ENCODE measurements around the gene PAOX.
"Not testable (repeated sequence)": the region's sequence is repeated elsewhere in the genome, so short reads cannot be mapped to it uniquely, and the experiment has no call there.

The PAOX gene

GRCh38 chr10:133422223-133422806, 43.3 kb downstream of the PAOX start:
- no peaks in the 10 kb centered on the region for H3K9me3 ChIP-seq (ENCODE audit: severe bottlenecking)
- H3K27me3 ChIP-seq (ENCODE audit: insufficient read depth, poor library complexity, severe bottlenecking): peaks cover 10% of the 10 kb centered on the region
- no peak for TF ChIP-seq CTCF (IDR thresholded peaks at IDR 0.05; ENCODE audit: poor library complexity, severe bottlenecking)
- H3K36me3 ChIP-seq (ENCODE audit: low read depth): peaks cover 7% of the 10 kb centered on the region
- DNase-seq (ENCODE audit: low spot score) (peak; percentile 29), ATAC-seq (ENCODE audit: low read depth) (no peak)
- H3K27ac ChIP-seq (ENCODE audit: poor library complexity, severe bottlenecking): no peak overlapping the region
- H3K4me3 ChIP-seq (ENCODE audit: severe bottlenecking): no peak overlapping the region
- H3K4me1 ChIP-seq (ENCODE audit: insufficient read depth, poor library complexity, severe bottlenecking): no peaks in the 10 kb centered on the region

- no peaks in the 10 kb centered on the region for H3K9me3 ChIP-seq (ENCODE audit: severe bottlenecking)
- H3K36me3 ChIP-seq (ENCODE audit: low read depth): peaks cover 1% of the 10 kb centered on the region
- DNase-seq (ENCODE audit: low spot score): no peak
- peak; percentile 20; the same call in 2 of the 3 replicates for ATAC-seq (ENCODE audit: low read depth)
- no peaks in the 10 kb centered on the region for H3K4me1 ChIP-seq (ENCODE audit: insufficient read depth, poor library complexity, severe bottlenecking)
- no peak for TF ChIP-seq CTCF (IDR thresholded peaks at IDR 0.05; ENCODE audit: poor library complexity, severe bottlenecking)
- no peak overlapping the region for H3K27ac ChIP-seq (ENCODE audit: poor library complexity, severe bottlenecking)
- no peak overlapping the region for H3K4me3 ChIP-seq (ENCODE audit: severe bottlenecking)
- peaks cover 10% of the 10 kb centered on the region for H3K27me3 ChIP-seq (ENCODE audit: insufficient read depth, poor library complexity, severe bottlenecking)
These were observed 44.0 kb downstream of the PAOX start for GRCh38 chr10:133422807-133423771.

GRCh38 chr10:133424102-133424501, 45.0 kb downstream of the PAOX start:
- not testable (repeated sequence) for H3K9me3 ChIP-seq (ENCODE audit: severe bottlenecking); H3K4me1 ChIP-seq (ENCODE audit: insufficient read depth, poor library complexity, severe bottlenecking); ATAC-seq (ENCODE audit: low read depth); H3K4me3 ChIP-seq (ENCODE audit: severe bottlenecking); H3K27me3 ChIP-seq (ENCODE audit: insufficient read depth, poor library complexity, severe bottlenecking); H3K36me3 ChIP-seq (ENCODE audit: low read depth); DNase-seq (ENCODE audit: low spot score); H3K27ac ChIP-seq (ENCODE audit: poor library complexity, severe bottlenecking)

GRCh38 chr10:133424601-133425000, 45.5 kb downstream of the PAOX start, which contains the start of gene SPRN:
Gene SPRN, minus strand, starts transcription at chr10:133424625. Its CDS starts 944 bp downstream, at chr10:133423681.
- not testable (repeated sequence) for H3K4me1 ChIP-seq (ENCODE audit: insufficient read depth, poor library complexity, severe bottlenecking); H3K36me3 ChIP-seq (ENCODE audit: low read depth); H3K4me3 ChIP-seq (ENCODE audit: severe bottlenecking); ATAC-seq (ENCODE audit: low read depth); DNase-seq (ENCODE audit: low spot score); H3K27ac ChIP-seq (ENCODE audit: poor library complexity, severe bottlenecking); H3K27me3 ChIP-seq (ENCODE audit: insufficient read depth, poor library complexity, severe bottlenecking); H3K9me3 ChIP-seq (ENCODE audit: severe bottlenecking)

GRCh38 chr10:133429571-133429970, 50.5 kb downstream of the PAOX start:
- H3K4me1 ChIP-seq (ENCODE audit: insufficient read depth, poor library complexity, severe bottlenecking); H3K9me3 ChIP-seq (ENCODE audit: severe bottlenecking); H3K27ac ChIP-seq (ENCODE audit: poor library complexity, severe bottlenecking); H3K36me3 ChIP-seq (ENCODE audit: low read depth); H3K4me3 ChIP-seq (ENCODE audit: severe bottlenecking); DNase-seq (ENCODE audit: low spot score); H3K27me3 ChIP-seq (ENCODE audit: insufficient read depth, poor library complexity, severe bottlenecking): not testable (repeated sequence)
- ATAC-seq (ENCODE audit: low read depth): peak; percentile 24; the same call in 1 of the 3 replicates

- peak; percentile 25 for ATAC-seq (ENCODE audit: low read depth)
These were observed 53.0 kb downstream of the PAOX start for GRCh38 chr10:133431888-133432613.

GRCh38 chr10:133432789-133433188, 53.7 kb downstream of the PAOX start:
- H3K4me1 ChIP-seq (ENCODE audit: insufficient read depth, poor library complexity, severe bottlenecking); H3K27ac ChIP-seq (ENCODE audit: poor library complexity, severe bottlenecking); H3K27me3 ChIP-seq (ENCODE audit: insufficient read depth, poor library complexity, severe bottlenecking); H3K4me3 ChIP-seq (ENCODE audit: severe bottlenecking); ATAC-seq (ENCODE audit: low read depth); H3K36me3 ChIP-seq (ENCODE audit: low read depth); DNase-seq (ENCODE audit: low spot score); H3K9me3 ChIP-seq (ENCODE audit: severe bottlenecking): not testable (repeated sequence)

More at GRCh38 chr10:133431888-133432613, 53.0 kb downstream of the PAOX start:
- H3K4me3 ChIP-seq (ENCODE audit: severe bottlenecking); H3K27ac ChIP-seq (ENCODE audit: poor library complexity, severe bottlenecking); DNase-seq (ENCODE audit: low spot score); H3K9me3 ChIP-seq (ENCODE audit: severe bottlenecking); H3K27me3 ChIP-seq (ENCODE audit: insufficient read depth, poor library complexity, severe bottlenecking); H3K4me1 ChIP-seq (ENCODE audit: insufficient read depth, poor library complexity, severe bottlenecking); H3K36me3 ChIP-seq (ENCODE audit: low read depth): not testable (repeated sequence)

All from RWPE2 (cell line).